ENCODE measurements around the gene MRS2.

The MRS2 gene

DNA sequence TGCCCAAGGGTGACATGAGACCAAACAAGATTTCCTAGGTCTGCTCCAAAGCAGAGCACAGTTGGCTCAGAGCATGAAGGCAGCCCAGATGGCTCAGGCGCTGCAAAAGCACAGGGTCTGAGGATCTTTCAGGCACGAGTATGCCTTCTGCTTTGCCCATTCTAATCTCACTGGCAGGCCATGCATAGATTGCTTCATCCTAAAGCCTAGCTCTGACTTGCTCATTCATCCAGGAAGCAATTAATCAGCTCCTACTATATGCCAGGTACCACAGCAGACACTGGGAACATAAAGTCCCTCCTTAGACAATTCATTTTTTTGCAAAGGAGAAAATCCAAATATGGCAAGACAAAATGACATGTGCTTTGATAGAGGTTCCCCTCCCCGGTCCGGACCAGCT lies 55.4 kb downstream of the MRS2 start:
- WGBS, 2 donors (ENCODE audit: extremely low coverage in 2 of 2, insufficient read length in 2 of 2, insufficient replicate concordance in 1 of 2), result no CpG with 5 or more reads among the region's 4 CpGs
- Histone ChIP-seq H2BK120ac (ENCODE audit: low read depth, low read length) (no peak overlapping the region), H3K27ac (replicated peaks; ENCODE audit: low read length) (no peak overlapping the region), H2AK5ac (ENCODE audit: low read depth, low read length) (no peak overlapping the region), H4K91ac (ENCODE audit: low read depth, low read length, poor library complexity) (no peak overlapping the region), H3K9ac (ENCODE audit: low read depth, low read length, poor library complexity) (no peak overlapping the region), H3K4ac (ENCODE audit: low read length) (no peak overlapping the region), H2BK5ac (ENCODE audit: low read length) (no peak overlapping the region), H3K4me3 (ENCODE audit: low read length in 2 of 2) (no peak overlapping the region), H2BK12ac (ENCODE audit: low read length) (no peak overlapping the region), H3K27me3 (ENCODE audit: control insufficient read depth in 3 of 3, insufficient read depth in 3 of 3, low read depth in 1 of 3, low read length in 3 of 3) (no peaks in the 10 kb centered on the region), H3K9me3 (replicated peaks in 1 of 2; ENCODE audit: control insufficient read depth in 2 of 2, insufficient read depth in 1 of 2, low read depth in 1 of 2, low read length in 2 of 2) (no peaks in the 10 kb centered on the region), H3K18ac (ENCODE audit: low read length) (no peak overlapping the region), H3K14ac (ENCODE audit: low read length) (no peak overlapping the region), H3K4me2 (ENCODE audit: insufficient read depth, low read length, poor library complexity, severe bottlenecking) (no peak overlapping the region), H3K4me1 (ENCODE audit: control insufficient read depth in 2 of 2, insufficient read depth in 1 of 2, low read depth in 1 of 2, low read length in 2 of 2) (peaks cover 0 to 1% of the 10 kb centered on the region in 2 donors), H3K23ac (ENCODE audit: low read depth, low read length, poor library complexity) (no peak overlapping the region), H2BK15ac (ENCODE audit: low read length) (no peak overlapping the region), H3K36me3 (replicated peaks in 1 of 2; ENCODE audit: control insufficient read depth in 2 of 2, insufficient read depth in 2 of 2, low read length in 2 of 2) (peaks cover 0 to 5% of the 10 kb centered on the region in 2 donors), H2AFZ (ENCODE audit: low read length) (no peak overlapping the region), H4K8ac (ENCODE audit: low read depth, low read length) (no peak overlapping the region), H3K79me1 (ENCODE audit: low read depth, low read length) (no peaks in the 10 kb centered on the region)
- DNase-seq (ENCODE audit: low spot score), result no peak

DNA sequence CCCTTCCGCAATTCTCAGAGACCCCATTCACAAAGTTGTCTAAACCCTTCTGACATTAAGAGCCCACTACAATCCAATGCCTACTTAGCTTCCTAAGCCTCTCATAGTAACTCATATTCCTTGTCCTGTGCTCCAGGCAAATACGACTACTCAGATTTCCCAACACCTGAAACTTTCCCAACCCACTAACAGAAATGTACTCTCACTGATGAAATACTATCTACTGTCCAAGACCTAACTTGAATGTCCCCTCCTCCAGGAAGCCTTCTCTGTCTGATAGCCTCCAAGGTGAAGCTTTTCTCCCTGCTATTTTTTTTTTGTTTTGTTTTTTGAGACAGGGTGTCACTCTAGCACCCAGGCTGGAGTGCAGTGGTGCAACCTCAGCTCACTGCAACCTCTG lies 56.2 kb downstream of the MRS2 start:
- no CpG with 5 or more reads among the region's 2 CpGs for WGBS, 2 donors (ENCODE audit: extremely low coverage in 2 of 2, insufficient read length in 2 of 2, insufficient replicate concordance in 1 of 2)
- no peaks in the 10 kb centered on the region for H3K79me1 ChIP-seq (ENCODE audit: low read depth, low read length)

DNA sequence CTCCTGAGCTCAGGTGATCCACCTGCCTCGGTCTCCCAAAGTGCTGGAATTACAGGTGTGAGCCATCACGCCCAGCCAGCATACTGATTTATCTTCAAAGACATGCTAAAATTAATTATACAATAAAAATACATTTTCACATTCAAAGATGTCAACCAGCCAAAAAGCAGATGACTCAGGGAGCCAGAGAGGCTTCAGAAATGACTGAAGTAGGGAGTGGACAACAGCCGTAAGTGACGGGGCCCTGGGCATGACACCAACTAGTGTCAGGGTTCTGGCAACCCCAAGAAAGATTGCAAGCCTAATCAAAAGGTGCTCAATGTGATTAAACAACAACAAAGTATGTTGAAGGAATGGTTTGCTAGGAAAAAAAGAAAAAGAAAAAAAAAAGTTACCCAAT lies 58.2 kb downstream of the MRS2 start:
- no peak overlapping the region for H3K14ac ChIP-seq (ENCODE audit: low read length)
- H2AFZ ChIP-seq (ENCODE audit: low read length), result no peak overlapping the region
- no peak overlapping the region for H2BK5ac ChIP-seq (ENCODE audit: low read length)
- H2BK120ac ChIP-seq (ENCODE audit: low read depth, low read length), result no peak overlapping the region
- no peaks in the 10 kb centered on the region for H3K4me1 ChIP-seq (ENCODE audit: control insufficient read depth in 2 of 2, insufficient read depth in 1 of 2, low read depth in 1 of 2, low read length in 2 of 2)
- no peak overlapping the region for H4K8ac ChIP-seq (ENCODE audit: low read depth, low read length)
- no peaks in the 10 kb centered on the region for H3K27me3 ChIP-seq (ENCODE audit: control insufficient read depth in 3 of 3, insufficient read depth in 3 of 3, low read depth in 1 of 3, low read length in 3 of 3)
- H3K18ac ChIP-seq (ENCODE audit: low read length), result no peak overlapping the region
- no peak overlapping the region for H2BK15ac ChIP-seq (ENCODE audit: low read length)
- H3K27ac ChIP-seq (replicated peaks; ENCODE audit: low read length), result no peak overlapping the region
- no peak overlapping the region for H3K4me2 ChIP-seq (ENCODE audit: insufficient read depth, low read length, poor library complexity, severe bottlenecking)
- no peak overlapping the region for H4K91ac ChIP-seq (ENCODE audit: low read depth, low read length, poor library complexity)
- H3K36me3 ChIP-seq (replicated peaks in 1 of 2; ENCODE audit: control insufficient read depth in 2 of 2, insufficient read depth in 2 of 2, low read length in 2 of 2), result peaks cover 0 to 5% of the 10 kb centered on the region in 2 donors
- H3K4ac ChIP-seq (ENCODE audit: low read length), result no peak overlapping the region
- DNase-seq (ENCODE audit: low spot score), result no peak
- H3K9me3 ChIP-seq (replicated peaks in 1 of 2; ENCODE audit: control insufficient read depth in 2 of 2, insufficient read depth in 1 of 2, low read depth in 1 of 2, low read length in 2 of 2), result no peaks in the 10 kb centered on the region
- WGBS, 2 donors (ENCODE audit: extremely low coverage in 2 of 2, insufficient read length in 2 of 2, insufficient replicate concordance in 1 of 2), result no CpG with 5 or more reads among the region's 4 CpGs
- H3K4me3 ChIP-seq (ENCODE audit: low read length in 2 of 2), result no peak overlapping the region
- H3K79me1 ChIP-seq (ENCODE audit: low read depth, low read length), result no peaks in the 10 kb centered on the region
- H3K9ac ChIP-seq (ENCODE audit: low read depth, low read length, poor library complexity), result no peak overlapping the region
- no peak overlapping the region for H2BK12ac ChIP-seq (ENCODE audit: low read length)
- no peak overlapping the region for H2AK5ac ChIP-seq (ENCODE audit: low read depth, low read length)
- H3K23ac ChIP-seq (ENCODE audit: low read depth, low read length, poor library complexity), result no peak overlapping the region

More for the DNA sequence above, 56.2 kb downstream of the MRS2 start:
- H3K27me3 ChIP-seq (ENCODE audit: control insufficient read depth in 3 of 3, insufficient read depth in 3 of 3, low read depth in 1 of 3, low read length in 3 of 3), result no peaks in the 10 kb centered on the region
- H2BK12ac ChIP-seq (ENCODE audit: low read length), result no peak overlapping the region
- H3K23ac ChIP-seq (ENCODE audit: low read depth, low read length, poor library complexity), result no peak overlapping the region
- no peak overlapping the region for H3K14ac ChIP-seq (ENCODE audit: low read length)
- no peak overlapping the region for H2BK15ac ChIP-seq (ENCODE audit: low read length)
- peaks cover 0 to 5% of the 10 kb centered on the region in 2 donors for H3K36me3 ChIP-seq (replicated peaks in 1 of 2; ENCODE audit: control insufficient read depth in 2 of 2, insufficient read depth in 2 of 2, low read length in 2 of 2)
- H3K27ac ChIP-seq (replicated peaks; ENCODE audit: low read length), result no peak overlapping the region
- H3K4me1 ChIP-seq (ENCODE audit: control insufficient read depth in 2 of 2, insufficient read depth in 1 of 2, low read depth in 1 of 2, low read length in 2 of 2), result peaks cover 0 to 1% of the 10 kb centered on the region in 2 donors
- H2BK5ac ChIP-seq (ENCODE audit: low read length), result no peak overlapping the region
- H3K4me2 ChIP-seq (ENCODE audit: insufficient read depth, low read length, poor library complexity, severe bottlenecking), result no peak overlapping the region
- H3K18ac ChIP-seq (ENCODE audit: low read length), result no peak overlapping the region
- H2BK120ac ChIP-seq (ENCODE audit: low read depth, low read length), result no peak overlapping the region
- no peaks in the 10 kb centered on the region for H3K9me3 ChIP-seq (replicated peaks in 1 of 2; ENCODE audit: control insufficient read depth in 2 of 2, insufficient read depth in 1 of 2, low read depth in 1 of 2, low read length in 2 of 2)
- no peak for DNase-seq (ENCODE audit: low spot score)
- H3K4ac ChIP-seq (ENCODE audit: low read length), result no peak overlapping the region
- H3K4me3 ChIP-seq (ENCODE audit: low read length in 2 of 2), result no peak overlapping the region
- no peak overlapping the region for H2AK5ac ChIP-seq (ENCODE audit: low read depth, low read length)
- no peak overlapping the region for H4K8ac ChIP-seq (ENCODE audit: low read depth, low read length)
- no peak overlapping the region for H2AFZ ChIP-seq (ENCODE audit: low read length)
- H4K91ac ChIP-seq (ENCODE audit: low read depth, low read length, poor library complexity), result no peak overlapping the region
- H3K9ac ChIP-seq (ENCODE audit: low read depth, low read length, poor library complexity), result no peak overlapping the region

DNA sequence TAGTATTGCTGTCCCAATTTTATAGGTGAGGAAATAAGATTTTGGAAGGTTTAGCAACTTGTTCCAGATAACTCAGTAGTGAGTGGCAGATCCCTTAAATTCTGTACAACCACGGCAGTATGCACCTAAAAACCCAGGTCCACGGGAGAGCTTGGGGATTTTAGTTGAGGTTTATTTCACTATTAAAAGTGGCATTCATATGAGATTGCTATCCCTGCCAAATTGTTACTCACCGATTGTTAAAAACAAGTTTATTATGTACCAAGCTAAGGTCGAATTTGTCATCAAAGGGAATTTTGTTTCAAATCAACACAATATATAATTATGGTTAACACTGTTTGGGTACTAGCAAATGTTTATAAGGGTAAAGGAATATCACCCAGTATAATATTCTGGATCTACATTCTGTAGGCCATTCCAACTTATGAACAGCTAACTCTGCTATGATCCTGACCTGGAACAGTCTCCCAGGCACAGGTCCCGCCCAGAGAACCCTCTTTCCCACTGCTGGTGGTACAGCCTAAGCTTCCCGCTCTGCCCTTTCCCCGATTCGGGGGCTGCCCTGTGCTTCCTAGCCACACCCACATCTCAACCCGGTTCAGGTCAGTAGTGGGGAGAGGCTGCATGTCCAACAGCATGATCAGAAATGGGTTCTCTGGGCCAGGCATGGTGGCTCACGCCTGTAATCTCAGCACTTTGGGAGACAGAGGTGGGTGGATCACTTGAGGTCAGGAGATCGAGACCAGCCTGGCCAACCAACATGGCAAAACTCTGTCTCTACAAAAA lies 61.7 kb downstream of the MRS2 start:
- Histone ChIP-seq H3K18ac (ENCODE audit: low read length) (no peak overlapping the region), H3K9ac (ENCODE audit: low read depth, low read length, poor library complexity) (no peak overlapping the region), H2BK120ac (ENCODE audit: low read depth, low read length) (no peak overlapping the region), H3K27me3 (ENCODE audit: control insufficient read depth in 3 of 3, insufficient read depth in 3 of 3, low read depth in 1 of 3, low read length in 3 of 3) (no peaks in the 10 kb centered on the region), H2BK12ac (ENCODE audit: low read length) (no peak overlapping the region), H3K9me3 (replicated peaks in 1 of 2; ENCODE audit: control insufficient read depth in 2 of 2, insufficient read depth in 1 of 2, low read depth in 1 of 2, low read length in 2 of 2) (no peaks in the 10 kb centered on the region), H3K14ac (ENCODE audit: low read length) (no peak overlapping the region), H2AK5ac (ENCODE audit: low read depth, low read length) (no peak overlapping the region), H2BK5ac (ENCODE audit: low read length) (no peak overlapping the region), H4K91ac (ENCODE audit: low read depth, low read length, poor library complexity) (no peak overlapping the region), H4K8ac (ENCODE audit: low read depth, low read length) (no peak overlapping the region), H3K27ac (replicated peaks; ENCODE audit: low read length) (no peak overlapping the region), H3K4me1 (ENCODE audit: control insufficient read depth in 2 of 2, insufficient read depth in 1 of 2, low read depth in 1 of 2, low read length in 2 of 2) (no peaks in the 10 kb centered on the region), H3K4ac (ENCODE audit: low read length) (no peak overlapping the region), H3K4me2 (ENCODE audit: insufficient read depth, low read length, poor library complexity, severe bottlenecking) (no peak overlapping the region), H3K36me3 (replicated peaks in 1 of 2; ENCODE audit: control insufficient read depth in 2 of 2, insufficient read depth in 2 of 2, low read length in 2 of 2) (peaks cover 0 to 5% of the 10 kb centered on the region in 2 donors), H2AFZ (ENCODE audit: low read length) (no peak overlapping the region), H2BK15ac (ENCODE audit: low read length) (no peak overlapping the region), H3K4me3 (ENCODE audit: low read length in 2 of 2) (no peak overlapping the region), H3K23ac (ENCODE audit: low read depth, low read length, poor library complexity) (no peak overlapping the region), H3K79me1 (ENCODE audit: low read depth, low read length) (no peaks in the 10 kb centered on the region)
- WGBS, 2 donors (ENCODE audit: extremely low coverage in 2 of 2, insufficient read length in 2 of 2, insufficient replicate concordance in 1 of 2), result no CpG with 5 or more reads among the region's 11 CpGs
- DNase-seq (ENCODE audit: low spot score), result no peak

All from neuronal stem cell (in vitro differentiated cells).